K562 (cell line): ENCODE results near the gene DEF6. TPM values are rescaled to one million over a fixed set of nuclear protein-coding genes. Genes with fewer than 3 reads are reported as not detected.

Experiments
- BCL6 ChIP-seq: fragments of 250-450 bp; sonication (Bioruptor Pico); IDR thresholded peaks from 2 replicates; pipeline ENCODE4 v1.4.0; 2020
- CAMTA2 ChIP-seq: fragments of 250-450 bp; sonication (Bioruptor Pico); conservative IDR thresholded peaks from 2 replicates; pipeline ENCODE4 v1.5.1; 2022
- GTF2A2 ChIP-seq: IDR thresholded peaks from 2 replicates; pipeline ENCODE4 v1.6.1; 2016; ENCODE audit warnings: mild to moderate bottlenecking, missing genetic modification characterization, missing compliant biosample characterization
- HNRNPUL1 ChIP-seq: fragments of 200-400 bp; formaldehyde crosslinking; IDR thresholded peaks from 2 replicates; pipeline ENCODE4 v1.6.1; 2017; ENCODE audit warnings: low read length
- HSF4 ChIP-seq: fragments of 250-450 bp; sonication (Bioruptor Pico); IDR thresholded peaks from 2 replicates; pipeline ENCODE4 v2.1.2; 2022; ENCODE audit warnings: mild to moderate bottlenecking, moderate library complexity, borderline replicate concordance
- JUNB ChIP-seq: fragments of 450-650 bp; formaldehyde crosslinking; conservative IDR thresholded peaks from 2 replicates; pipeline ENCODE4 v1.4.0; 2020; ENCODE audit warnings: mild to moderate bottlenecking
- KDM5B ChIP-seq: fragments of 200-600 bp; sonication (generic); IDR thresholded peaks from 2 replicates; pipeline ENCODE4 v1.6.1; 2012; ENCODE audit warnings: low read depth, mild to moderate bottlenecking, moderate library complexity, low read length, control low read depth, inconsistent platforms; ENCODE audit not compliant: insufficient replicate concordance
- NR2C1 ChIP-seq, 2 experiments: fragments of 450-650 bp; IDR thresholded peaks; 2 replicates each; pipeline ENCODE4 v1.6.1; 2017; ENCODE audit warnings: mild to moderate bottlenecking in 2 of 2, antibody characterized with exemption in 1 of 2, inconsistent platforms in 1 of 2, missing compliant biosample characterization in 1 of 2, missing genetic modification characterization in 1 of 2
- POLR2B ChIP-seq: fragments of 450-650 bp; IDR thresholded peaks from 2 replicates; pipeline ENCODE4 v1.6.1; 2018; ENCODE audit warnings: low read depth; ENCODE audit not compliant: partially characterized antibody
- RB1 ChIP-seq: fragments of 450-650 bp; IDR thresholded peaks from 2 replicates; pipeline ENCODE4 v1.6.1; 2017; ENCODE audit warnings: low read depth, mild to moderate bottlenecking
- SAP30 ChIP-seq: fragments of 200-600 bp; sonication (generic); IDR thresholded peaks from 2 replicates; pipeline ENCODE4 v1.6.1; 2012; ENCODE audit warnings: borderline replicate concordance, low read depth, mild to moderate bottlenecking, moderate library complexity, low read length, control low read depth, inconsistent platforms; ENCODE audit not compliant: insufficient read depth, poor library complexity, severe bottlenecking
- SETDB1 ChIP-seq: IDR thresholded peaks from one replicate; pipeline ENCODE4 v1.6.1; 2012; ENCODE audit warnings: low read length, control low read depth, inconsistent platforms
- SMARCC2 ChIP-seq: fragments of 450-650 bp; IDR thresholded peaks from 2 replicates; pipeline ENCODE4 v1.6.1; 2017; ENCODE audit warnings: antibody characterized with exemption, moderate library complexity, mild to moderate bottlenecking, low read depth
- SMARCE1 ChIP-seq: fragments of 450-650 bp; IDR thresholded peaks from 2 replicates; pipeline ENCODE4 v1.7.1; 2016; ENCODE audit warnings: mild to moderate bottlenecking
- SNRNP70 ChIP-seq: fragments of 200-400 bp; formaldehyde crosslinking; optimal IDR thresholded peaks from 2 replicates; pipeline ENCODE3; 2017; ENCODE audit warnings: low read depth, low read length
- USF2 ChIP-seq: sonication (generic); formaldehyde crosslinking; IDR thresholded peaks from 2 replicates; pipeline ENCODE4 v1.5.0; 2020; ENCODE audit warnings: missing genetic modification reagents
- ZNF75A ChIP-seq: fragments of 450-650 bp; formaldehyde crosslinking; IDR thresholded peaks from 2 replicates; pipeline ENCODE4 v1.4.0; 2020; ENCODE audit warnings: mild to moderate bottlenecking
- polyA plus RNA-seq, 8 experiments: library from polyadenylated mRNA; depleted of rRNA in 4 of 8; stranded (reverse) in 5 of 8; unstranded in 3 of 8; fragments of >200 nt; fragmentation: Nextera tagmentation in 2 of 8; fragmentation: Illumina TruSeq in 1 of 8; extraction: Ambion mirVana in 2 of 8; extraction: Trizol in 1 of 8; gene quantifications; 2 replicates each; pipeline versions ENCODE4 v1.2.1 to v1.2.3, GENCODE V29; 2011 to 2014; ENCODE audit warnings: inconsistent platforms in 1 of 8, missing spikeins in 1 of 8
- total RNA-seq, 7 experiments: library from RNA; depleted of rRNA in 6 of 7; stranded (reverse); fragments of >200 nt in 6 of 7; fragmentation: Illumina TruSeq in 2 of 7; extraction: Trizol in 2 of 7; gene quantifications; 2 replicates each; pipeline versions ENCODE4 v1.2.1 to v1.2.3, GENCODE V29; 2011 to 2021; ENCODE audit warnings: low replicate concordance in 1 of 7
- TF ChIP-seq, protein P1 (sequence below): IDR thresholded peaks from 3 replicates; pipeline ENCODE4 v1.6.1; 2011; ENCODE audit warnings: borderline replicate concordance, mild to moderate bottlenecking, moderate library complexity; ENCODE audit not compliant: insufficient read length; ENCODE audit errors: extremely low read depth
- TF ChIP-seq, protein P2 (sequence below): fragments of 200-400 bp; formaldehyde crosslinking; IDR thresholded peaks from 2 replicates; pipeline ENCODE4 v1.6.1; 2017; ENCODE audit warnings: mild to moderate bottlenecking, low read depth, low read length, moderate library complexity
- TF ChIP-seq, protein P3 (sequence below): sonication (generic); formaldehyde crosslinking; IDR thresholded peaks from 2 replicates; pipeline ENCODE4 v1.8.0; 2022; ENCODE audit warnings: mild to moderate bottlenecking, missing genetic modification reagents

DEF6 gene
- total and polyA plus RNA-seq, 9 of the 15 experiments (the other 6 are each of a cell fraction or from before 2014, with no cell fraction given): 1.3 to 44.6 (median 22.7) TPM

- no peak for TF ChIP-seq ZNF75A
- TF ChIP-seq HNRNPUL1: no peak
- no peak for TF ChIP-seq SETDB1
- TF ChIP-seq, protein P1, sequence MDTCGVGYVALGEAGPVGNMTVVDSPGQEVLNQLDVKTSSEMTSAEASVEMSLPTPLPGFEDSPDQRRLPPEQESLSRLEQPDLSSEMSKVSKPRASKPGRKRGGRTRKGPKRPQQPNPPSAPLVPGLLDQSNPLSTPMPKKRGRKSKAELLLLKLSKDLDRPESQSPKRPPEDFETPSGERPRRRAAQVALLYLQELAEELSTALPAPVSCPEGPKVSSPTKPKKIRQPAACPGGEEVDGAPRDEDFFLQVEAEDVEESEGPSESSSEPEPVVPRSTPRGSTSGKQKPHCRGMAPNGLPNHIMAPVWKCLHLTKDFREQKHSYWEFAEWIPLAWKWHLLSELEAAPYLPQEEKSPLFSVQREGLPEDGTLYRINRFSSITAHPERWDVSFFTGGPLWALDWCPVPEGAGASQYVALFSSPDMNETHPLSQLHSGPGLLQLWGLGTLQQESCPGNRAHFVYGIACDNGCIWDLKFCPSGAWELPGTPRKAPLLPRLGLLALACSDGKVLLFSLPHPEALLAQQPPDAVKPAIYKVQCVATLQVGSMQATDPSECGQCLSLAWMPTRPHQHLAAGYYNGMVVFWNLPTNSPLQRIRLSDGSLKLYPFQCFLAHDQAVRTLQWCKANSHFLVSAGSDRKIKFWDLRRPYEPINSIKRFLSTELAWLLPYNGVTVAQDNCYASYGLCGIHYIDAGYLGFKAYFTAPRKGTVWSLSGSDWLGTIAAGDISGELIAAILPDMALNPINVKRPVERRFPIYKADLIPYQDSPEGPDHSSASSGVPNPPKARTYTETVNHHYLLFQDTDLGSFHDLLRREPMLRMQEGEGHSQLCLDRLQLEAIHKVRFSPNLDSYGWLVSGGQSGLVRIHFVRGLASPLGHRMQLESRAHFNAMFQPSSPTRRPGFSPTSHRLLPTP: no peak
- peak; percentile 78; the same call in 1 of the 2 replicates for TF ChIP-seq SMARCE1
- no peak for TF ChIP-seq KDM5B
- TF ChIP-seq SNRNP70: no peak
- TF ChIP-seq SMARCC2: 0 out of 2 replicates have a peak, but pooled peaks have one; percentile 61
- TF ChIP-seq BCL6: peak; percentile 69; the same call in 1 of the 2 replicates
- no peak for TF ChIP-seq HSF4 (CRISPR knock-in tag)
- TF ChIP-seq POLR2B: no peak
- TF ChIP-seq NR2C1 (IDR thresholded peaks at IDR 0.05): 0 out of 2 replicates have a peak, but pooled peaks have one; percentile 35
- peak; percentile 41; the same call in 1 of the 2 replicates for TF ChIP-seq NR2C1 (tag; IDR thresholded peaks at IDR 0.05)
- TF ChIP-seq, protein P2, sequence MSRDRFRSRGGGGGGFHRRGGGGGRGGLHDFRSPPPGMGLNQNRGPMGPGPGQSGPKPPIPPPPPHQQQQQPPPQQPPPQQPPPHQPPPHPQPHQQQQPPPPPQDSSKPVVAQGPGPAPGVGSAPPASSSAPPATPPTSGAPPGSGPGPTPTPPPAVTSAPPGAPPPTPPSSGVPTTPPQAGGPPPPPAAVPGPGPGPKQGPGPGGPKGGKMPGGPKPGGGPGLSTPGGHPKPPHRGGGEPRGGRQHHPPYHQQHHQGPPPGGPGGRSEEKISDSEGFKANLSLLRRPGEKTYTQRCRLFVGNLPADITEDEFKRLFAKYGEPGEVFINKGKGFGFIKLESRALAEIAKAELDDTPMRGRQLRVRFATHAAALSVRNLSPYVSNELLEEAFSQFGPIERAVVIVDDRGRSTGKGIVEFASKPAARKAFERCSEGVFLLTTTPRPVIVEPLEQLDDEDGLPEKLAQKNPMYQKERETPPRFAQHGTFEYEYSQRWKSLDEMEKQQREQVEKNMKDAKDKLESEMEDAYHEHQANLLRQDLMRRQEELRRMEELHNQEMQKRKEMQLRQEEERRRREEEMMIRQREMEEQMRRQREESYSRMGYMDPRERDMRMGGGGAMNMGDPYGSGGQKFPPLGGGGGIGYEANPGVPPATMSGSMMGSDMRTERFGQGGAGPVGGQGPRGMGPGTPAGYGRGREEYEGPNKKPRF: no peak
- TF ChIP-seq CAMTA2: no peak
- TF ChIP-seq, protein P3, sequence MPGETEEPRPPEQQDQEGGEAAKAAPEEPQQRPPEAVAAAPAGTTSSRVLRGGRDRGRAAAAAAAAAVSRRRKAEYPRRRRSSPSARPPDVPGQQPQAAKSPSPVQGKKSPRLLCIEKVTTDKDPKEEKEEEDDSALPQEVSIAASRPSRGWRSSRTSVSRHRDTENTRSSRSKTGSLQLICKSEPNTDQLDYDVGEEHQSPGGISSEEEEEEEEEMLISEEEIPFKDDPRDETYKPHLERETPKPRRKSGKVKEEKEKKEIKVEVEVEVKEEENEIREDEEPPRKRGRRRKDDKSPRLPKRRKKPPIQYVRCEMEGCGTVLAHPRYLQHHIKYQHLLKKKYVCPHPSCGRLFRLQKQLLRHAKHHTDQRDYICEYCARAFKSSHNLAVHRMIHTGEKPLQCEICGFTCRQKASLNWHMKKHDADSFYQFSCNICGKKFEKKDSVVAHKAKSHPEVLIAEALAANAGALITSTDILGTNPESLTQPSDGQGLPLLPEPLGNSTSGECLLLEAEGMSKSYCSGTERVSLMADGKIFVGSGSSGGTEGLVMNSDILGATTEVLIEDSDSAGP: no peak
- no peak for TF ChIP-seq USF2 (CRISPR knock-in tag)
- TF ChIP-seq SAP30: no peak
- TF ChIP-seq GTF2A2 (tag): no peak
- no peak for TF ChIP-seq JUNB
- TF ChIP-seq RB1: no peak
Measured at GRCh38 chr6:35343092-35343834, 45.6 kb downstream of the DEF6 start (continued).
